HG03378 (cell line): ENCODE measurements around the gene ARSK.

Experiments used
- ATAC-seq: cut with Tn5 transposase; IDR thresholded peaks from one replicate; pipeline ENCODE4 v1.9.1; 2021; ENCODE audit warnings: mild to moderate bottlenecking, moderate library complexity; ENCODE audit not compliant: unreplicated experiment

ARSK gene

GRCh38 chr5:95554647-95555548 is at the start of gene ARSK, which contains the start of gene SKIC3:
TSS of gene ARSK (plus strand) at chr5:95555101. CDS start at chr5:95555279, 178 bp downstream.
TSS of gene SKIC3 (minus strand) at chr5:95554977. CDS start at chr5:95547150, 7,827 bp downstream.
- peak; percentile 91 for ATAC-seq

DNA sequence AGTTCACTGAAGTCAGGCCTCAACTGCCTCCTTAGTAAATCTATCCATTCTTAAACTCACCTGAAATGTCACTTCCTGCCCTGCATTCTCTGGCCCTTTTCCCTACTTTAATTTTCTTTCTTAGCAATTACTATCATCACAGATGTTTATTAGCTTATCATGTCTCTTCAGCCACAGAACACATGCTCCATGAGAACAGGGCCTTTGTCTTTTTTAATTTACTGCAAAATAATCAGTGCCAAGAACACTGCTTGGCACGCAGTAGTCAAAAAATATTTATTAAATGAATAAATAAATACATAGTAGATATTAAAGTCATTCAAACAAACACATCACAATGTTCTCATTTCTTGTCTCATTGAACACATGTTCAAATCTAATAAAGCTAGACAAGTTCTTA is 46.4 kb upstream of the ARSK start:
- no peak for ATAC-seq

- ATAC-seq: no peak
Measured at GRCh38 chr5:95511606-95512005, 43.3 kb upstream of the ARSK start.

DNA sequence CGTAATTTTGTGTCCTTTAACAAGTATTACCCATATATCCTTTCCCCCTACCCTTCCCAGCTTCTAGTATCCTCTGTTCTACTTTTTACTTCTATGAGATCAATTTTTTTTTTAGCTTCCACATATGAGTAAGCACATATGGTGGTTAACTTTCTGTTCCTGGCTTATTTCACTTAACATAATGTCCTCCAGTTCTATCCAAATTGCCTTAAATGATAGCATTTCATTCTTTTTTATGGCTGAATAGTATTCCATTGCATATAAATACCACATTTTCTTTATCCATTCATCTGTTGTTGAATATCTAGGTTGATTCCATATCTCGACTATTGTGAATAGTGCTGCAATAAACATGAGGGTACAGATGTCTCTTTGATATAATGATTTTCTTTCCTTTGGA is 36.5 kb upstream of the ARSK start:
- ATAC-seq: no peak

DNA sequence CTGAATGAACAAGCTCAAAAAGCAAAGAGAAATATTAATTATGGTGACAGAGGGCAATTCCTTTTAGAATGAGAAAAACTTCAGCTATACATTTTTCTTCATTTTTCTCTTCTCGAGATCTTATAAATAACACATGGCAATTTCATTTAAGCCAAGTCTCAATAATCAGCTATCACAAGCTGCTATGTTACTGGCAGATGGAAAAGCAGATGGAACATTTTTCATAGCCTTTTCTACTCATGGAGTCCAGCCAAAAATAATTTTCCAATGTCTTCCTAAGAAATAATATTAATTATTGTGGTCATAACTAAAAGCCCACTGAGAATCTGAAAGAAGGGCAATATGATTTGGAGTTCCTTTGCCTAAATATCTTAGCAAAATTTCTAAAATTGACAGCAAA is 35.8 kb upstream of the ARSK start:
- no peak for ATAC-seq

DNA sequence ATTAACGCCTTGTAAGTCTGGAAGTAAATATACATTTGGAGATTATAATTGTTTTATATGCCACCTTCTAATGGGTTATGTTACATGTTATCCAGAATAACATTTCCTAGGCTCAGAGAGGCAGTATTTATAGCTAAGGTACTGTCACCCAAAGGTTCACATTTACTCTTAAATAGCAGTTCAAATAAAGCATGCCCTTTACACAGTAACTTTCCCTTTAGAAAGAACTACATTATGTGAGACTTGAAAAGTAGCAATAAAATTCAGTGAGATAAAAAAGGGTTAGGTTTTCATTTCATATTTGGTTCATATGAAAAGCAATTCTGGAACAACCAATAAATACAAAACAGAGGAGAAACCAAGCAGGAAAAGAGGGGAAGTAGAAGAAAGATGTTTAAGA is 35.2 kb upstream of the ARSK start:
- ATAC-seq: no peak

DNA sequence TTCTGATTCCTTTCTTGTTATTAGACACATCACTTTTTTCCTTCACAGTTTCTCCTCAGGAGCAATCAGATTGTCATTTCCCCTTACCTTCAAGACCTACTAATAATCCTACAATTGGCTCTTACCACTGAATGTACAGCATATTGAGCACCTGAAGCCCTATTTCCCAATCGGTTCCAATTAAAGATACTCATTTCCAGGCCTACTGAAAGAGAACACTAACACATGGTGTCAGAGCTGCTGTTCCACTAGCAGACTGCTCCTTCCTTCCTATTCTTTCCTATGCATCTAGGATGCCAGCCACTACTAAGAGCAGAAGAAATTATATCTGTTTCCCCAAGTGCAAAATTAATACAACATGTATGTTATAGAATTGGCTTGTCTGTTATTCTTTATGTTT is 34.7 kb upstream of the ARSK start:
- ATAC-seq: no peak

GRCh38 chr5:95524423-95524822 is 30.5 kb upstream of the ARSK start:
- no peak for ATAC-seq

DNA sequence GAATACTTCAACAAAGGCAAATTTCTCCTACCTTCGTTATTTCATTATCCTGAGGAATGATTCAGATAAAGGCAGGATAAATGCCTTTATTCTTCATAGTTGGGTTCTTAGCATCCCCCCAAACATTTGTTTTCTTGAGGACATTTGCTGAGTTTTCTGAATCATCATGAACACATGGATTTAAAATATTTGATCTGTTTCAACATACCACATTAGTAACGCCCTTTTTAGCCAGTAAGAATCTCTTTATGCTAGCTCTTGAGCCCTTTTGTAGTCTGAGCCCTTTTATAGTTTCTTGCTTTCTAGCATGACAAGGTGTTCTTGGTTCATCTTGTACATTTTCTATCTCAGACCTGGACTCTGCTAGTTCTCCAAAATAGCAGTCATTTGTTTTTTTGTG is 28.0 kb upstream of the ARSK start:
- ATAC-seq: no peak

DNA sequence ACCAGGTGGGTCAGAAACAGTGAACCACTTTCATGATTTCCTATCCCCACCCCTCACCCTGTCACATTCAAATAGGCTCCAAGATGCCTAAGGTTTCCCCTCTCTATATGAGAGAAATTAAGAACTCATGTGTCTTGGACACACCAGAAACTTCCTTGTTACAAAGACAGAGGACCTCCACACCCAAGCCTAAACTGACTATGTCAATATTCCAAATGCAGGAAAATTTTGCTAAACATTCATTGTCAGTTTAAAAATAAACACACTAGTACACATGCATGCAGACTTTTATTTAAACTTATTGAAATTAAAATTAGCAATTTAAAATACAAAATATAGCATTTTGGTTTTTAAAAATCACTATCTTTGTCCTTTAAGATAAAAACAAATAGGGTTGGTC is 26.3 kb upstream of the ARSK start:
- ATAC-seq: no peak

DNA sequence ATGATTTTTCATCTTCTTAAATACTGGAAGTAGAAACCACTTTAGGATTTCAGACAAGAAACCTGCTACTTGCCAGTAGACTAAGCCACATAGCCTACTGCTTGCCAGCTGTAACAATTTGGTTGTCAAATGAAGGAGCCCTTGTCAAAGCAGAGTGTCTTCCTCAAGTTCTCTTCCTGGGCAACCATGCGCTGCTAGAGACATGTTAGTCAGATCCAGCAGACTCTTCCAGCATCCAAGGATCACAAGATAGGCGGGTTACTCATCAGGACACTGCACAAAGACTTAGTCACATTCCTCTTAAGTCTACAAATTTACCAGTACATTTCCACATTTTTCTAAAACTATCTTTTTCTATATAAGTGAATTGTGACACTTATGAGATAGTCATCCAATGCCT is 24.5 kb upstream of the ARSK start:
- no peak for ATAC-seq

DNA sequence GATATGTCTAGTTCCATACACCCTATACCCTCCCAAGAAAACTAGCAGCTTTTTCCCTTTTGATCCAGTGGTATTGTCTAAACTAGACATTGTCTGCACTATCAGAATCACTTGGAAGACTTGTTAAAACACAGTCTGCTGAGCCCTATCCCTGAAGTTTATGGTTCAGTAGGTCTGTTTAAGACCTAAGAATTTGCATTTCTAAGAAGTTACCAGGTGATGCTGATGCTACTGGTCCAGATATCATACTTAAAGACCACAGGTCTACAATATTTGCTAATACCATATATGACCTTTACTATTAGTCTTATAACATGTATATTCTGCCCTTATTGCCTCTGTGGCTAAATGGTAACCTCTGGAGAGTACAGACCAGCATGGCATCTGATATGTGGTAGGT is 23.4 kb upstream of the ARSK start:
- no peak for ATAC-seq

DNA sequence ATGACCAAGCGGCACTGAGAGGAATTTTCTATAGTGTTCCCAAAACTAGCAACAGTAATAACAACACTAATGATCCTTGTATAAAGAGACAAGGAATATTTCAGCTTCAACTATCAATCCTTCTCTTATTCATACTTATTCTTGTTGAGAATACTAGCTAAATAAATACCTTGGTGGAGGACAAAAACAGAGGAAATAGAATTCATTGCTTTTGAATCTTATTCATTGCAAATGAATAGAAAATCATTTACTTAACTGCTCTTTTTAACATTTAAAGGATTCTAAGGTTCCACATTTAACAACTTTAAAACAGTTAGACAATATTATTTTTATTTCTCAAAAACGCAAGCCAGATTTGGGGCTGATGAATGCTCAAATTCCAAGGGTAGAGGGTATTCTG is 22.5 kb upstream of the ARSK start:
- no peak for ATAC-seq

DNA sequence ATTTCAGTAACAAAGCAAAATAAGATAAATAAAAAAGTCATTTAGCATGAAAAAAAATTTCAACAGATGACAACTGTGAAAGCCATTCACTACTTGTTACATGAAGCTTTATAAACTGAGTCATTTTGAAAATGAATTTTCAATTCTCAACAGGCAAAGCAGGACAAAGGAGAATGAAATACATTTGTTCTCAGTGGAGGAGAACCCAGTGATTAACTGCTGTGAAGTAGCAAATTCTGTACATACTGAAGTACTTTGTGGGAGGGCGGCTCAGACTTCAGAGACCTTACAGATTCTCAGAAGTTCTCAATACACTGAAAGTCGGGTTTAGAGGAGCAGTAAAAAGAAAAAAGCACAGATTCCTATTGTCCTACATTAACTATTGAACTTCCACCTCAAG is 21.8 kb upstream of the ARSK start:
- no peak for ATAC-seq

GRCh38 chr5:95533761-95534160 is 21.1 kb upstream of the ARSK start:
- no peak for ATAC-seq

DNA sequence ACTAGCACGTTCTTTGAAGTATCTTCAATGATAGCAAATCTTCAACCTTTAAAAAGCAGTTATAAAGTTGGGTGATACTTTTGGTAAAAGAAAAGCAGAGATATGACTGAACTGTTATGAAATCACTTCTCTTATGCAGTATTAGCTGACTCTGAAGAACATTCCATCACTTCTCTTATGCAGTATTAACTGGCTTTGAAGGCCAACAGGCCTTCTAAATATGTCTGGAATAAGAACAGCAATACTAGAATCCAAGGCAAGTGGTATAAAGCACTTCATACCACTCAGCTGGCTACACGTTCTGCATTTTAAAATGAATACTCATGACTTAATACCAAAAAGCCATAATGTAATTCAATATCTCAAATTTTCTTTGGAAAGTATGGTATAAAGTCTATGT is 17.4 kb upstream of the ARSK start:
- ATAC-seq: no peak

- no peak for ATAC-seq
Measured at GRCh38 chr5:95543017-95543705, 11.7 kb upstream of the ARSK start.

GRCh38 chr5:95549030-95549429 is 5.9 kb upstream of the ARSK start:
- ATAC-seq: no peak

GRCh38 chr5:95554331-95554646 is 612 bp upstream of the ARSK start:
- peak; percentile 23 for ATAC-seq

DNA sequence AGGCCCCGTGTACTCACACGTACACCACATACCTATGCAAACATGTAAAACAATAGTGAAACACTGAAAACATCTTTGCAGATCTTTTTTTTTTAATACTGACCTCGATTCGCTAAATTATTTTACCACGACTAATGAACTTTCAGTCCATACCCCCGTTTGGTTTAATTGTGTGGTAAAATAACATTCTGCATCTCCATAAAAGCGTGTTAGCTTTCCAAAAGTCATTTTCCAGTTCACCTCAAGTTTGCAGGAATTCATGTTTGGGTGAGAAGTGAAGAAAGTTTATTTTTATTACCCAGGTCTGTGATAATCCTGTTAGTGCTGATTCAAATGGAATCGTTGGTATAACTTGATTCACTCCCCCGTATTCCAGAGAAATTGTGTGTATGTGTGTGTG is 652 bp downstream of the ARSK start:
- no peak for ATAC-seq

- ATAC-seq: no peak
Measured at GRCh38 chr5:95557841-95558240, 2.9 kb downstream of the ARSK start.

- no peak for ATAC-seq
Measured at GRCh38 chr5:95562282-95562681, 7.4 kb downstream of the ARSK start.
